ENCODE results near the gene PSMB10.

PSMB10 gene

DNA sequence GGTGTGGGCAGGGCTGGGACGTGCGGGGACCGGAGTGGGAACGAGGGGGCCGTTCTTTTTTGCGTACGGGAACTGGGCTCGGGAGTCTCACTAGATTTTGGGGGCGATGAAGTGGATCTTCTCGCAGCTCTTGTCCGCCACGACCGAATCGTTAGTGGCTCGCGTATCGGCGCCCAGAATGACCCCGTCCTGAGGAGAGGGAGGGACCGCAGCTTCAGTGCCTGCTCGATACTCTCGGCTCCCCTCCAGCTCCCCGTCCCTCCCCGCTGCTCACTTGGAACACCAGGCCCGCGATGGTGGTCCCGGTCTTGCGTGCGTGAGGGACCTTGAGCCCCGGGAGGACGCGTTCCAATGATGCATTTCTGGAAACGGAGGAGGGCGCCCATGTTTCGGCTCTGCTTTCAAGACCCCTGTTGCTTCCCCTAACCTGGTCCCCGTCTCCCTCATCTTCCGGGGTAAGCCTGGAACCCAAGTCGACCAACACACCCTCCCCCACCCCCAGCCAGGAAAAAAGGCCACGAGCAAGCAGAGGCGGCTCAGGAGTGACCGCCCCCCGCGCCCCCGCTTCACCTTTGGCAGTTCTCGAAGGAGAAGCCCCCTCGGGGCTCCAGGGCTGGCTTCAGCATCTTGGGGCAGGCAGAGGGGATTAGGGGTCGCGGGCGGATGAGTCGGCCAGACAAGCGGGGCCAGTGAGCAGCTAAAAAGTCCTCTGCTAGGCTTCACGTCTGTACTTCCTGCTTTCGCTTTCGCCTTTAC is at the start of gene PSMB10:
PSMB10 (minus strand) TSS at position 727 of the 756 bp plus-strand sequence; CDS start at position 626, 101 bp downstream.
- peak; percentile 71 for DNase-seq (ENCODE audit: low read depth, low spot score)
- in situ Hi-C loops (cut with HindIII; ENCODE audit: low sequenced_read_pairs): no loop called here
- TF ChIP-seq CTCF (IDR thresholded peaks at IDR 0.05; ENCODE audit: low read depth, low read length): no peak
- peak within 1 kb of the TSS; percentile 85 for H3K4me3 ChIP-seq (ENCODE audit: low read depth, low read length)

DNA sequence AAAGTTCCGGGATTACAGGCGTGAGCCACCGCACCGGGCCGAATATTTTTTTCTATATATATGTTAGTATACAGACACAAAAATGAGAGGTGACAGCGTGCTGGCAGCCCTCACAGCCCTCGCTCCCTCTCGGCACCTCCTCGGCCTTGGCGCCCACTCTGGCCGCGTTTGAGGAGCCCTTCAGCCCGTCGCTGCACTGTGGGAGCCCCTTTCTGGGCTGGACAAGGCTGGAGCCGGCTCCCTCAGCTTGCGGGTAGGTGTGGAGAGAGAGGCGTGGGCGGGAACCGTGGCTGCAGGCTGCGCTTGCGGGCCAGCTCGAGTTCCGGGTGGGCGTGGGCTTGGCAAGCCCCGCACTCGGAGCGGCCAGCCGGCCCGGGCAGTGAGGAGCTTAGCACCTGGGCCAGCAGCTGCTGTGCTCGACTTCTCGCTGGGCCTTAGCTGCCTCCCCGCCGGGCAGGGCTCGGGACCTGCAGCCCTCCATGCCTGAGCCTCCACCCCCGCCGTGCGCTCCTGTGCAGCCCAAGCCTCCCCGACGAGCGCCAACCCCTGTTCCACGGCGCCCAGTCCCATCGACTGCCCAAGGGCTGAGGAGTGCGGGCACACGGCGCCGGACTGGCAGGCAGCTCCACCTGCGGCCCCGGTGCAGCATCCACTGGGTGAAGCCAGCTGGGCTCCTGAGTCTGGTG is 45.5 kb upstream of the PSMB10 start:
- no peak for TF ChIP-seq CTCF (IDR thresholded peaks at IDR 0.05; ENCODE audit: low read depth, low read length)
- in situ Hi-C loops (cut with HindIII; ENCODE audit: low sequenced_read_pairs): no loop called here

DNA sequence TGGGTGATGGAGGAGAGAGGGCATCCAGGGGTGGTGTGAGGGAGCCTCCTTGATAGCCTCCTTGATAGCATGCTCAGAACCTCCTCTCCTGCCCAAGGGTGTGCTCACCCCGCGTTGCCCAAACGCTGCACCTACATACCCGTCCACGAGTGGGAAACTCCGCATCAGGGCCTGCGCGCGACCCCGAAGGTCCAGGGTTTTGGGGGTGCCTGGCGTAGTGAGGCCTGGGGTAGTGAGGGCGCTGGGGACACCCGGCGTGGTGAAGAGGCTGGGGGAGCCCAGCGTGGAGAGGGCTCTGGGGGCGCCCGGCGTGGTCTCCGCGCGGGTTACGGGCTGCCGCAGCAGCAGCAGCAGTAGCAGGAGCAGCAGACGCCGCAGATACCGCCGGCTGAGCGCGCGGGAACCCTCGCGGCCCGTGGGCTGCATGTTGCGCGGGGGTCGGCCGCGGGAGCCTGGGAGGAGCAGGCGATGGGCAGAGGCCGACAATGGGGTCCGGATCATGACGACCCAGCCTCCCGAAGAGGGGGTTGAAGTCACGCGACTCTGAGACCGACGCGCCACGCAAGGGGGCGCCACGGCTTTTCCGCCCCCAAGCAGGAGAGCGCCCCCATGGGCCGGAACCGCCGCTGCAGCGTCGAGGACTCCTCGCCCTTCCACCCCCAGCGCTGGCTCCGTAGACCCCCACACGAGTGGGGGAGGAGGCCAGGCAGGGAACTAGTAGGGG is 43.5 kb upstream of the PSMB10 start, which contains the start of gene DPEP3:
DPEP3 (minus strand) TSS at position 545 of the 724 bp plus-strand sequence; CDS start at position 426, 119 bp downstream.
- DNase-seq (ENCODE audit: low read depth, low spot score): no peak
- no peak within 1 kb of the TSS for H3K4me3 ChIP-seq (ENCODE audit: low read depth, low read length)
- peak; percentile 38 for TF ChIP-seq CTCF (IDR thresholded peaks at IDR 0.05; ENCODE audit: low read depth, low read length)
- in situ Hi-C loops (cut with HindIII; ENCODE audit: low sequenced_read_pairs): no loop called here

More for the DNA sequence above, 45.5 kb upstream of the PSMB10 start:
- no peak for DNase-seq (ENCODE audit: low read depth, low spot score)
- no peak overlapping the region for H3K4me3 ChIP-seq (ENCODE audit: low read depth, low read length)

DNA sequence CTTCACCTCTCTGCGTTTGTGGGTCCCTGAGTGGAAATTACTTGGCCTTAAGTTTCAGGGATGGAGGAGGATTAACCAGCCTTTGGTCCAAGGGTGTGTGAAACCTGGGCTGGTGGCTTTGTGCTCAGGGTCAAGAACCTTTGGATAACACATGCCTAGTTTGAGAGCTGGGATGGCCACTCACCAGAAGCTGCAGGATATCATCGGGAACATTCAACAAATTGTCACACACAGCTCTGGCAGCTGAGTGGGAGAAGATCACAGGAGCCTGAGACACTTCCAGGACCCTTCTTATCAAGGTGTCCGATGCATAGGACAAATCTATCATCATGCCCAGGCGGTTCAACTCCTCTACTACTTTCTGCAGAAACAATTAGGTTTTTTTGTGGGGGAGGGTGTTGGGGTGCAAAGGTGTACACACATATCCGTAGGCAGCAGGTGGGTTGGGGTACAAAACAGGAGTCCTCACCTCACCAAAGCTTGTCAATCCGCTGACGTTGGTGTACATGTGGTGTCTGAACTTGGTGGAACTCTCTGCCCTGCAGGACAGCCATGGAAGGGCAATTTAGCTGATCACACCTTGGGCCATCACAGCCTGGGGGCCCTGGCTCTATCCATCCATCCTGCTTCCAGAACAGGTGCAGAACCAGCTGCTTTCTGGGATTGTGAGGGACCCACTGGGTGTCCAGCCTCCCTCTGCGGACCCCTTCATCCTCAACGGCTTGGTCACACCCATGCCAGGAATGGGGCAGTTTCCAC is 41.0 kb upstream of the PSMB10 start:
- H3K4me3 ChIP-seq (ENCODE audit: low read depth, low read length): no peak overlapping the region
- in situ Hi-C loops (cut with HindIII; ENCODE audit: low sequenced_read_pairs): no loop called here
- TF ChIP-seq CTCF (IDR thresholded peaks at IDR 0.05; ENCODE audit: low read depth, low read length): no peak
- no peak for DNase-seq (ENCODE audit: low read depth, low spot score)

- no peak for DNase-seq (ENCODE audit: low read depth, low spot score)
- in situ Hi-C loops (cut with HindIII; ENCODE audit: low sequenced_read_pairs): no loop called here
- TF ChIP-seq CTCF (IDR thresholded peaks at IDR 0.05; ENCODE audit: low read depth, low read length): no peak
- no peak overlapping the region for H3K4me3 ChIP-seq (ENCODE audit: low read depth, low read length)
These were observed 40.4 kb upstream of the PSMB10 start for GRCh38 chr16:67977005-67977404.

- no peak overlapping the region for H3K4me3 ChIP-seq (ENCODE audit: low read depth, low read length)
- DNase-seq (ENCODE audit: low read depth, low spot score): no peak
- in situ Hi-C loops (cut with HindIII; ENCODE audit: low sequenced_read_pairs): no loop called here
- TF ChIP-seq CTCF (IDR thresholded peaks at IDR 0.05; ENCODE audit: low read depth, low read length): no peak
These were observed 39.6 kb upstream of the PSMB10 start for GRCh38 chr16:67976205-67976604.

Measured in astrocyte of the spinal cord (primary cell).